ENCODE results near the gene WWOX.

- TF ChIP-seq CTCF (IDR thresholded peaks at IDR 0.05; ENCODE audit: poor library complexity, severe bottlenecking) (no peak), EZH2 (IDR thresholded peaks at IDR 0.05; ENCODE audit: borderline replicate concordance, insufficient read depth, low read length, poor library complexity, severe bottlenecking) (no peak), RAD21 (conservative IDR thresholded peaks at IDR 0.05) (no peak), MXI1 (conservative IDR thresholded peaks at IDR 0.05; ENCODE audit: poor library complexity, severe bottlenecking) (no peak)
These were observed 316.2 kb downstream of the WWOX start for GRCh38 chr16:78415669-78416068.

Measured in neural cell (in vitro differentiated cells).